ENCODE measurements around the gene PSPC1.

DNA sequence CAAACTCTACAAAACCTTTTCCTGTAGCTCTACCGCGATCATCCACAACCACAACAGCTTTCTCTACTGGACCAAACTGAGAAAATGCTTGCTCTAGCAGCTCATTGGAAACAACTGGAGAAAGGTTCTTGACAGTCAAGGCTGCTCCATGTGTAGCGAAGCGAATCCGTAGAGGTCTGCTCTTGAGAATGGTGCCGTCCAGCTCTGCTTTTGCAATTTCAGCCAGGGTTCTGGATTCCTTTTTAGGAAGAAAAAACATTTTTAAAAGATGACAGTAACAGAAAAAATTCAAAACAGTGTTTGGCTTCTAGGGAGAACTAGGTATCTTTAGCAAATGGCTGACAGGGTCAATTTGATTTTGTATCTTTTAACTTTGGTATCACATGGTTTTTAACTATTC, 10.4 kb downstream of the PSPC1 start:
- TF ChIP-seq, protein P1, sequence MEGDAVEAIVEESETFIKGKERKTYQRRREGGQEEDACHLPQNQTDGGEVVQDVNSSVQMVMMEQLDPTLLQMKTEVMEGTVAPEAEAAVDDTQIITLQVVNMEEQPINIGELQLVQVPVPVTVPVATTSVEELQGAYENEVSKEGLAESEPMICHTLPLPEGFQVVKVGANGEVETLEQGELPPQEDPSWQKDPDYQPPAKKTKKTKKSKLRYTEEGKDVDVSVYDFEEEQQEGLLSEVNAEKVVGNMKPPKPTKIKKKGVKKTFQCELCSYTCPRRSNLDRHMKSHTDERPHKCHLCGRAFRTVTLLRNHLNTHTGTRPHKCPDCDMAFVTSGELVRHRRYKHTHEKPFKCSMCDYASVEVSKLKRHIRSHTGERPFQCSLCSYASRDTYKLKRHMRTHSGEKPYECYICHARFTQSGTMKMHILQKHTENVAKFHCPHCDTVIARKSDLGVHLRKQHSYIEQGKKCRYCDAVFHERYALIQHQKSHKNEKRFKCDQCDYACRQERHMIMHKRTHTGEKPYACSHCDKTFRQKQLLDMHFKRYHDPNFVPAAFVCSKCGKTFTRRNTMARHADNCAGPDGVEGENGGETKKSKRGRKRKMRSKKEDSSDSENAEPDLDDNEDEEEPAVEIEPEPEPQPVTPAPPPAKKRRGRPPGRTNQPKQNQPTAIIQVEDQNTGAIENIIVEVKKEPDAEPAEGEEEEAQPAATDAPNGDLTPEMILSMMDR (IDR thresholded peaks at IDR 0.05) = no peak
- TF ChIP-seq POLR2A (IDR thresholded peaks at IDR 0.05) = no peak

Data from tibial nerve (tissue), 3 donors.